ENCODE measurements around the gene RDH12. TPM values are rescaled to one million over a fixed set of nuclear protein-coding genes. Genes with fewer than 3 reads are reported as not detected.
A peak's percentile ranks its signal among the peaks of the same experiment; 100 is the strongest.

Gene RDH12
- total RNA-seq, 1 experiment from 2014 or later: 0.27 TPM

GRCh38 chr14:67666750-67667449, 34.8 kb upstream of the RDH12 start:
- no peaks in the 10 kb centered on the region for H3K9me2 ChIP-seq (ENCODE audit: insufficient read depth)
- TF ChIP-seq ZBTB33 (IDR thresholded peaks at IDR 0.05; ENCODE audit: extremely low read depth, insufficient replicate concordance, low read length) (no peak), CTCF (IDR thresholded peaks at IDR 0.05 in 2 of 3, conservative IDR thresholded peaks at IDR 0.05 in 1 of 3; ENCODE audit: borderline replicate concordance in 1 of 3, insufficient read depth in 1 of 3, low read depth in 2 of 3, low read length in 2 of 3) (peak; percentile 51 to 86 (median 76)), RAD21 (IDR thresholded peaks at IDR 0.05; ENCODE audit: low read depth) (peak; percentile 92), CEBPB (IDR thresholded peaks at IDR 0.05; ENCODE audit: low read depth) (no peak), ATF3 (IDR thresholded peaks at IDR 0.05) (no peak), ZFX (IDR thresholded peaks at IDR 0.05) (no peak), EZH2 (IDR thresholded peaks at IDR 0.05) (no peak), POLR2AphosphoS5 (IDR thresholded peaks at IDR 0.05; ENCODE audit: low read depth, low read length) (no peak), CBX3 (IDR thresholded peaks at IDR 0.05; ENCODE audit: low read depth) (0 out of 2 replicates have a peak, but pooled peaks have one; percentile 27)
- no peaks in the 10 kb centered on the region for H3K36me3 ChIP-seq (ENCODE audit: control insufficient read depth in 1 of 2, insufficient read depth in 2 of 2, low read length in 2 of 2)
- no peak overlapping the region for H3K4me3 ChIP-seq (replicated peaks in 1 of 2; ENCODE audit: low read depth in 1 of 2, low read length in 2 of 2)
- no peaks in the 10 kb centered on the region for H3K4me1 ChIP-seq (ENCODE audit: control insufficient read depth in 1 of 2, insufficient read depth in 2 of 2, low read length in 2 of 2)
- no peak overlapping the region for H3K4me2 ChIP-seq (ENCODE audit: low read length)
- CTCF ChIA-PET: interaction anchor here (0.6 to 4.9 kb wide), 23 partner anchors 16 to 307 kb away, joined by 3 to 77 read pairs (median 4); partner anchors contain the start of genes ARG2, ATP6V1D, EIF2S1 and PIGH
- peak; percentile 45 for DNase-seq (ENCODE audit: low read depth, low spot score)
- H3K79me2 ChIP-seq (ENCODE audit: insufficient read depth, low read length): peaks cover 55% of the 10 kb centered on the region
- intact Hi-C loops (cut with micrococcal nuclease): loop anchor here (1.0 to 5.0 kb wide), 5 partner anchors 35 to 240 kb away; partner anchors contain the start of gene RDH12
- H3K9me3 ChIP-seq (ENCODE audit: control insufficient read depth in 1 of 2, insufficient read depth in 1 of 2, low read depth in 1 of 2, low read length in 2 of 2): no peaks in the 10 kb centered on the region
- peak; percentile 90 for ATAC-seq
- no peak overlapping the region for H2AFZ ChIP-seq (ENCODE audit: low read depth, low read length, poor library complexity, severe bottlenecking)
- H3K27ac ChIP-seq (ENCODE audit: low read depth, low read length): no peak overlapping the region
- H3K27me3 ChIP-seq (ENCODE audit: insufficient read depth, low read length): no peaks in the 10 kb centered on the region
- no TSS peak for BruUV-seq (replicated peaks)
- H3K9ac ChIP-seq (ENCODE audit: low read length): no peak overlapping the region
- POLR2A ChIA-PET: interaction anchor here (0.7 to 0.9 kb wide), 2 partner anchors 81 to 83 kb away, joined by 3 to 7 read pairs; no protein-coding TSS in a partner anchor
- H4K20me1 ChIP-seq (ENCODE audit: insufficient read depth): no peaks in the 10 kb centered on the region
- RAD21 ChIA-PET (ENCODE audit: low non-redundant PET in 1 of 2, low total read pairs in 2 of 2, uncharacterized antibody in 2 of 2, unreplicated experiment in 2 of 2): interaction anchor here (0.6 to 1.7 kb wide), 11 partner anchors 37 to 240 kb away, joined by 3 to 11 read pairs (median 5); partner anchors contain the start of genes ARG2 (in 1 of the 2) and PIGH (in 1 of the 2)
